GM12878 (cell line): ENCODE results near the gene KCNN1.

Experiments
- BCLAF1 ChIP-seq: fragments of 450-650 bp; IDR thresholded peaks from 2 replicates; pipeline ENCODE4 v1.6.1; 2017; ENCODE audit warnings: antibody characterized with exemption, mild to moderate bottlenecking, moderate library complexity
- CEBPB ChIP-seq, 2 experiments: fragments of 150-350 bp in 1 of 2; IDR thresholded peaks; 2 replicates each; pipeline ENCODE4 v1.6.1; 2012 to 2014; ENCODE audit warnings: low read depth in 2 of 2, low read length in 2 of 2, borderline replicate concordance in 1 of 2, inconsistent platforms in 1 of 2
- CTCF ChIP-seq, 3 experiments: IDR thresholded peaks in 2 of 3; conservative IDR thresholded peaks in 1 of 3; 2 replicates each; pipeline ENCODE4 v1.5.1; 2011; ENCODE audit warnings: low read depth in 3 of 3, low read length in 3 of 3, mild to moderate bottlenecking in 3 of 3, control low read depth in 2 of 3, moderate library complexity in 2 of 3, inconsistent platforms in 1 of 3, mixed read lengths in 1 of 3; ENCODE audit not compliant: control insufficient read depth in 2 of 3, insufficient read depth in 1 of 3; ENCODE audit errors: extremely low read depth in 1 of 3
- GABPA ChIP-seq: IDR thresholded peaks from 2 replicates; pipeline ENCODE4 v1.6.1; 2014; ENCODE audit warnings: antibody characterized with exemption, low read depth, mild to moderate bottlenecking, inconsistent platforms
- GATAD2B ChIP-seq: fragments of 450-650 bp; conservative IDR thresholded peaks from 2 replicates; pipeline ENCODE4 v1.6.1; 2017; ENCODE audit warnings: low read depth, mild to moderate bottlenecking, moderate library complexity
- HCFC1 ChIP-seq: fragments of 150-350 bp; IDR thresholded peaks from 2 replicates; pipeline ENCODE4 v1.6.1; 2014; ENCODE audit warnings: low read length
- HDAC2 ChIP-seq: fragments of 200-600 bp; sonication (generic); IDR thresholded peaks from 2 replicates; pipeline ENCODE4 v1.6.1; 2017
- JUND ChIP-seq: IDR thresholded peaks from 2 replicates; pipeline ENCODE4 v1.6.1; 2012; ENCODE audit warnings: low read depth, mild to moderate bottlenecking, low read length, improper control_type of control experiment, moderate library complexity
- MAX ChIP-seq: IDR thresholded peaks from 2 replicates; pipeline ENCODE4 v1.6.1; 2012; ENCODE audit warnings: low read depth, low read length, improper control_type of control experiment
- NFYB ChIP-seq: IDR thresholded peaks from 2 replicates; pipeline ENCODE4 v1.6.1; 2011; ENCODE audit warnings: low read depth, mild to moderate bottlenecking, low read length, improper control_type of control experiment, moderate library complexity; ENCODE audit not compliant: insufficient read depth
- POLR2A ChIP-seq: IDR thresholded peaks from 2 replicates; pipeline ENCODE4 v1.6.1; 2011; ENCODE audit warnings: low read depth, mild to moderate bottlenecking, low read length
- SP1 ChIP-seq: IDR thresholded peaks from one replicate; pipeline ENCODE4 v1.6.1; 2011; ENCODE audit warnings: low read depth, low read length
- SUZ12 ChIP-seq: fragments of 200-600 bp; sonication (generic); IDR thresholded peaks from one replicate; pipeline ENCODE4 v1.6.1; 2018; ENCODE audit warnings: antibody characterized with exemption, mild to moderate bottlenecking; ENCODE audit not compliant: unreplicated experiment
- TARDBP ChIP-seq: IDR thresholded peaks from 2 replicates; pipeline ENCODE4 v1.6.1; 2016; ENCODE audit warnings: borderline replicate concordance

- TF ChIP-seq MAX = no peak
- no peak for TF ChIP-seq JUND
- no peak for TF ChIP-seq POLR2A
- TF ChIP-seq SUZ12 = no peak
- no peak for TF ChIP-seq CTCF (IDR thresholded peaks at IDR 0.05 in 2 of 3, conservative IDR thresholded peaks at IDR 0.05 in 1 of 3; ENCODE audit: control insufficient read depth in 2 of 3, extremely low read depth in 1 of 3, insufficient read depth in 1 of 3, low read depth in 3 of 3, low read length in 3 of 3)
- no peak for TF ChIP-seq SP1
- TF ChIP-seq NFYB = no peak
- no peak for TF ChIP-seq HCFC1
- TF ChIP-seq BCLAF1 = no peak
- TF ChIP-seq HDAC2 = no peak
- no peak for TF ChIP-seq GABPA
- TF ChIP-seq TARDBP = no peak
- TF ChIP-seq CEBPB (IDR thresholded peaks at IDR 0.05; ENCODE audit: borderline replicate concordance in 1 of 2, low read depth in 2 of 2, low read length in 2 of 2) = no peak
- no peak for TF ChIP-seq GATAD2B
Measured at GRCh38 chr19:18008814-18009213, 41.9 kb downstream of the KCNN1 start.
